Gastrocnemius medialis (tissue), 4 donors: ENCODE data around the gene BRIP1. TPM values are rescaled to one million over a fixed set of nuclear protein-coding genes. Genes with fewer than 3 reads are reported as not detected.

Experiments
- ATAC-seq, 2 donors: fragments of 150-250 bp; one replicate each; pipeline ENCODE4 v1.9.1; 2016
- DNase-seq, 2 donors: peaks; one replicate each; pipeline ENCODE4 v3.0.0-alpha.2; 2019
- H3K27ac ChIP-seq, 4 donors: fragments of 200-600 bp; sonication (generic); 1 replicate in 1 of 4; 2 replicates in 3 of 4; pipeline ENCODE4 v1.5.1; 2016 to 2018; ENCODE audit warnings: mild to moderate bottlenecking in 2 of 4, moderate library complexity in 1 of 4
- H3K27me3 ChIP-seq, 3 donors: fragments of 200-600 bp; sonication (generic) in 2 of 3; 1 replicate in 1 of 3; 2 replicates in 2 of 3; pipeline versions ENCODE4 v1.5.1 to v1.6.0; 2016 to 2019; ENCODE audit warnings: mild to moderate bottlenecking in 1 of 3, moderate library complexity in 1 of 3
- H3K36me3 ChIP-seq, 2 donors: fragments of 200-600 bp; sonication (generic) in 1 of 2; one replicate each; pipeline ENCODE4 v1.5.1; 2017 to 2018
- H3K4me1 ChIP-seq, 2 donors: fragments of 200-600 bp; sonication (generic) in 1 of 2; one replicate each; pipeline ENCODE4 v1.5.1; 2016 to 2017; ENCODE audit warnings: mild to moderate bottlenecking in 2 of 2
- H3K4me3 ChIP-seq, 4 donors: fragments of 200-600 bp; sonication (generic) in 3 of 4; 1 replicate in 1 of 4; 2 replicates in 3 of 4; pipeline ENCODE4 v1.5.1; 2016 to 2019; ENCODE audit warnings: mild to moderate bottlenecking in 2 of 4
- H3K9me3 ChIP-seq, 3 donors: fragments of 200-600 bp; sonication (generic) in 2 of 3; 1 replicate in 1 of 3; 2 replicates in 2 of 3; pipeline ENCODE4 v1.5.1; 2016 to 2019
- CTCF ChIP-seq, 5 experiments: fragments of 450-650 bp in 3 of 5; fragments of 200-600 bp in 2 of 5; sonication (generic) in 2 of 5; IDR thresholded peaks in 4 of 5; conservative IDR thresholded peaks in 1 of 5; 1 replicate in 4 of 5; 2 replicates in 1 of 5; pipeline ENCODE4 v1.5.1; 2016 to 2019; ENCODE audit warnings: antibody characterized with exemption in 5 of 5, mild to moderate bottlenecking in 3 of 5, moderate library complexity in 3 of 5
- POLR2A ChIP-seq, 2 donors: fragments of 450-650 bp; IDR thresholded peaks; one replicate each; pipeline ENCODE4 v1.6.1; 2017; ENCODE audit warnings: antibody characterized with exemption in 2 of 2, mild to moderate bottlenecking in 2 of 2, moderate library complexity in 2 of 2
- in situ Hi-C, 4 donors: fragments of 200-750 bp; cut with MboI; loops; one replicate each; pipeline versions ENCODE4 v1.15.0 to v1.8.0; 2017; ENCODE audit warnings: low sequenced_read_pairs in 4 of 4
- intact Hi-C: fragments of 100-400 bp; cut with DNase I; formaldehyde crosslinking; loops from one replicate; pipeline ENCODE4 v1.15.1; 2023; ENCODE audit warnings: low total_unique reads
- total RNA-seq, 4 donors: library from RNA; depleted of rRNA; stranded (reverse); fragments of >200 nt; gene quantifications; one replicate each; pipeline versions ENCODE4 v1.1.0 to v1.2.3, GENCODE V29; 2016

The BRIP1 gene
- total RNA-seq, 4 donors from 2014 or later, result 0.09 to 0.13 TPM; not detected in 2

- intact Hi-C loops, result no loop called here
- Histone ChIP-seq H3K4me1 (peaks cover 0 to 8% of the 10 kb centered on the region in 2 donors), H3K4me3 (no peak overlapping the region), H3K27ac (no peak overlapping the region), H3K27me3 (no peaks in the 10 kb centered on the region), H3K36me3 (no peaks in the 10 kb centered on the region), H3K9me3 (no peaks in the 10 kb centered on the region)
- DNase-seq (no peak), ATAC-seq (no peak)
- TF ChIP-seq CTCF (IDR thresholded peaks at IDR 0.05 in 4 of 5, conservative IDR thresholded peaks at IDR 0.05 in 1 of 5), result no peak
- TF ChIP-seq POLR2A (IDR thresholded peaks at IDR 0.05), result no peak
- in situ Hi-C loops, result no loop called here
These were observed 57.1 kb downstream of the BRIP1 start for GRCh38 chr17:61806081-61806828.

GRCh38 chr17:61805399-61805798, 57.9 kb downstream of the BRIP1 start:
- ATAC-seq, result no peak
- no peaks in the 10 kb centered on the region for H3K27me3 ChIP-seq
- intact Hi-C loops, result no loop called here
- TF ChIP-seq POLR2A (IDR thresholded peaks at IDR 0.05) (no peak), CTCF (IDR thresholded peaks at IDR 0.05 in 4 of 5, conservative IDR thresholded peaks at IDR 0.05 in 1 of 5) (no peak)
- no peaks in the 10 kb centered on the region for H3K36me3 ChIP-seq
- no peak overlapping the region for H3K27ac ChIP-seq
- no peaks in the 10 kb centered on the region for H3K9me3 ChIP-seq
- peaks cover 0 to 8% of the 10 kb centered on the region in 2 donors for H3K4me1 ChIP-seq
- no peak overlapping the region for H3K4me3 ChIP-seq
- no peak for DNase-seq
- in situ Hi-C loops, result no loop called here

GRCh38 chr17:61803796-61804195, 59.5 kb downstream of the BRIP1 start:
- no peak overlapping the region for H3K4me3 ChIP-seq
- ATAC-seq (no peak), DNase-seq (no peak)
- H3K27ac ChIP-seq, result no peak overlapping the region
- H3K36me3 ChIP-seq, result no peaks in the 10 kb centered on the region
- no peaks in the 10 kb centered on the region for H3K4me1 ChIP-seq
- intact Hi-C loops, result no loop called here
- no peak for TF ChIP-seq CTCF (IDR thresholded peaks at IDR 0.05 in 4 of 5, conservative IDR thresholded peaks at IDR 0.05 in 1 of 5)
- TF ChIP-seq POLR2A (IDR thresholded peaks at IDR 0.05), result no peak
- H3K27me3 ChIP-seq, result no peaks in the 10 kb centered on the region
- in situ Hi-C loops, result no loop called here
- no peaks in the 10 kb centered on the region for H3K9me3 ChIP-seq

GRCh38 chr17:61803216-61803615, 60.1 kb downstream of the BRIP1 start:
- no peak for ATAC-seq
- Histone ChIP-seq H3K27ac (no peak overlapping the region), H3K4me3 (no peak overlapping the region)

More at GRCh38 chr17:61803216-61803615, 60.1 kb downstream of the BRIP1 start:
- intact Hi-C loops, result no loop called here
- no peak for DNase-seq
- in situ Hi-C loops, result no loop called here
- no peaks in the 10 kb centered on the region for H3K9me3 ChIP-seq
- no peaks in the 10 kb centered on the region for H3K4me1 ChIP-seq
- H3K27me3 ChIP-seq, result no peaks in the 10 kb centered on the region
- no peaks in the 10 kb centered on the region for H3K36me3 ChIP-seq
- TF ChIP-seq POLR2A (IDR thresholded peaks at IDR 0.05) (no peak), CTCF (IDR thresholded peaks at IDR 0.05 in 4 of 5, conservative IDR thresholded peaks at IDR 0.05 in 1 of 5) (no peak)
